NCI-H748 treated with DMSO at 0.1 percent for 48 hours (cell line): Measurements from ENCODE around the gene EPG5.
A peak's percentile ranks its signal among the peaks of the same experiment; 100 is the strongest.
"Not testable (repeated sequence)": the region's sequence is repeated elsewhere in the genome, so short reads cannot be mapped to it uniquely, and the experiment has no call there.

Experiments
- DNase-seq: peaks from one replicate; lab custom pipeline; 2025; lab: John Stamatoyannopoulos, UW

Gene EPG5

GRCh38 chr18:45863469-45863868 lies 103.7 kb downstream of the EPG5 start:
- DNase-seq, result no peak

GRCh38 chr18:45861926-45862325 lies 105.2 kb downstream of the EPG5 start:
- no peak for DNase-seq

GRCh38 chr18:45860971-45861370 lies 106.2 kb downstream of the EPG5 start:
- DNase-seq, result no peak

- DNase-seq, result no peak
These were observed 106.6 kb downstream of the EPG5 start for GRCh38 chr18:45860492-45860891.

- DNase-seq, result no peak
These were observed 107.8 kb downstream of the EPG5 start for GRCh38 chr18:45859334-45859733.

- no peak for DNase-seq
These were observed 110.6 kb downstream of the EPG5 start for GRCh38 chr18:45856531-45856930.

GRCh38 chr18:45854036-45854586 lies 113.0 kb downstream of the EPG5 start:
- DNase-seq, result no peak

- DNase-seq, result no peak
These were observed 114.5 kb downstream of the EPG5 start for GRCh38 chr18:45852631-45853030.

GRCh38 chr18:45851161-45851925 lies 115.8 kb downstream of the EPG5 start:
- no peak for DNase-seq

GRCh38 chr18:45850021-45850420 lies 117.1 kb downstream of the EPG5 start:
- DNase-seq, result no peak

GRCh38 chr18:45849529-45849928 lies 117.6 kb downstream of the EPG5 start:
- DNase-seq, result no peak

GRCh38 chr18:45848643-45849042 lies 118.5 kb downstream of the EPG5 start:
- DNase-seq, result not testable (repeated sequence)

- no peak for DNase-seq
These were observed 120.0 kb downstream of the EPG5 start for GRCh38 chr18:45847119-45847518.

GRCh38 chr18:45845410-45845809 lies 121.7 kb downstream of the EPG5 start:
- no peak for DNase-seq

- no peak for DNase-seq
These were observed 122.2 kb downstream of the EPG5 start for GRCh38 chr18:45844938-45845337.

- DNase-seq, result no peak
These were observed 124.1 kb downstream of the EPG5 start for GRCh38 chr18:45843019-45843418.

GRCh38 chr18:45841765-45842442 lies 125.2 kb downstream of the EPG5 start:
- DNase-seq, result no peak

GRCh38 chr18:45841060-45841764 lies 125.9 kb downstream of the EPG5 start:
- DNase-seq, result no peak

GRCh38 chr18:45839414-45840395 lies 127.4 kb downstream of the EPG5 start:
- DNase-seq, result peak; percentile 42

- DNase-seq, result peak; percentile 32
These were observed 128.6 kb downstream of the EPG5 start for GRCh38 chr18:45838302-45839070.
